Upper lobe of right lung (tissue), 1 donor: ENCODE results near the gene HBP1. TPM values are rescaled to one million over a fixed set of nuclear protein-coding genes. Genes with fewer than 3 reads are reported as not detected.

Experiments
- ATAC-seq: fragments of 200-7000 bp; cut with Tn5 transposase; one replicate; pipeline ENCODE4 v1.9.1; 2020; ENCODE audit warnings: mild to moderate bottlenecking, moderate library complexity
- DNase-seq: peaks from one replicate; pipeline ENCODE4 v3.0.0-alpha.2; 2020
- H3K27ac ChIP-seq: fragments of 200-600 bp; one replicate; pipeline ENCODE4 v1.8.0; 2022
- H3K27me3 ChIP-seq: fragments of 200-600 bp; one replicate; pipeline ENCODE4 v1.8.0; 2022; ENCODE audit warnings: mild to moderate bottlenecking
- H3K36me3 ChIP-seq: fragments of 200-600 bp; one replicate; pipeline ENCODE4 v1.8.0; 2022
- H3K4me1 ChIP-seq: fragments of 200-600 bp; one replicate; pipeline ENCODE4 v1.8.0; 2022
- H3K4me3 ChIP-seq: fragments of 200-600 bp; one replicate; pipeline ENCODE4 v1.8.0; 2022; ENCODE audit warnings: mild to moderate bottlenecking
- H3K9me3 ChIP-seq: fragments of 200-600 bp; one replicate; pipeline ENCODE4 v1.8.0; 2022
- CTCF ChIP-seq: fragments of 200-600 bp; IDR thresholded peaks from one replicate; pipeline ENCODE4 v1.8.0; 2022; ENCODE audit warnings: antibody characterized with exemption
- intact Hi-C: fragments of 100-400 bp; cut with DNase I; formaldehyde crosslinking; loops from one replicate; pipeline ENCODE4 v1.11.0; 2022
- total RNA-seq: library from RNA; stranded (reverse); fragmentation: NEBNext Ultra II Directional; extraction: Animal tissue kit (Norgen Biotek cat#: 25700); gene quantifications from one replicate; pipeline ENCODE4 v1.2.1, GENCODE V29; 2021
- donor health status: DM: no; HTN: yes; CAD: no; lungs with severe emphysema.

Gene HBP1
- total RNA-seq, 1 donor from 2014 or later: 74.0 TPM

GRCh38 chr7:107172276-107173032 is 3.7 kb downstream of the HBP1 start:
- DNase-seq (no peak), ATAC-seq (no peak)
- H3K9me3 ChIP-seq: no peaks in the 10 kb centered on the region
- TF ChIP-seq CTCF: no peak
- H3K27me3 ChIP-seq: no peaks in the 10 kb centered on the region
- intact Hi-C loops: no loop called here
- peaks cover 9% of the 10 kb centered on the region for H3K36me3 ChIP-seq
- H3K4me3 ChIP-seq: no peak overlapping the region
- no peak overlapping the region for H3K27ac ChIP-seq
- peaks cover 51% of the 10 kb centered on the region for H3K4me1 ChIP-seq

- DNase-seq (no peak), ATAC-seq (no peak)
- Histone ChIP-seq H3K36me3 (peaks cover 9% of the 10 kb centered on the region), H3K4me3 (no peak overlapping the region), H3K27me3 (no peaks in the 10 kb centered on the region), H3K27ac (no peak overlapping the region), H3K4me1 (peaks cover 55% of the 10 kb centered on the region), H3K9me3 (no peaks in the 10 kb centered on the region)
- no peak for TF ChIP-seq CTCF
- intact Hi-C loops: no loop called here
Observed at GRCh38 chr7:107173191-107173590, 4.4 kb downstream of the HBP1 start.

- Histone ChIP-seq H3K4me3 (no peak overlapping the region), H3K4me1 (peaks cover 55% of the 10 kb centered on the region), H3K27ac (no peak overlapping the region), H3K27me3 (no peaks in the 10 kb centered on the region), H3K9me3 (no peaks in the 10 kb centered on the region), H3K36me3 (peaks cover 9% of the 10 kb centered on the region)
- intact Hi-C loops: no loop called here
- DNase-seq: no peak
- no peak for TF ChIP-seq CTCF
- no peak for ATAC-seq
Observed at GRCh38 chr7:107173691-107174406, 5.0 kb downstream of the HBP1 start.

GRCh38 chr7:107179326-107180164 is 10.7 kb downstream of the HBP1 start:
- peaks cover 47% of the 10 kb centered on the region for H3K36me3 ChIP-seq
- H3K27me3 ChIP-seq: no peaks in the 10 kb centered on the region
- intact Hi-C loops: no loop called here
- H3K9me3 ChIP-seq: no peaks in the 10 kb centered on the region
- no peak overlapping the region for H3K27ac ChIP-seq
- H3K4me3 ChIP-seq: no peak overlapping the region
- no peak for ATAC-seq
- TF ChIP-seq CTCF: no peak
- peaks cover 30% of the 10 kb centered on the region for H3K4me1 ChIP-seq
- DNase-seq: no peak

- H3K4me1 ChIP-seq: peaks cover 24% of the 10 kb centered on the region
- peaks cover 55% of the 10 kb centered on the region for H3K36me3 ChIP-seq
- H3K4me3 ChIP-seq: no peak overlapping the region
- peak; percentile 15 for ATAC-seq
- H3K9me3 ChIP-seq: no peaks in the 10 kb centered on the region
- no peaks in the 10 kb centered on the region for H3K27me3 ChIP-seq
- no peak for DNase-seq
- intact Hi-C loops: no loop called here
- no peak overlapping the region for H3K27ac ChIP-seq
- no peak for TF ChIP-seq CTCF
Observed at GRCh38 chr7:107180378-107180777, 11.6 kb downstream of the HBP1 start.
